NCI-H345 treated with DMSO at 0.1 percent for 48 hours (cell line): ENCODE data around the gene FATE1.

Experiments used
- DNase-seq: peaks from one replicate; lab custom pipeline; 2025; ENCODE audit not compliant: unreplicated experiment; lab: John Stamatoyannopoulos, UW

Gene FATE1

DNA sequence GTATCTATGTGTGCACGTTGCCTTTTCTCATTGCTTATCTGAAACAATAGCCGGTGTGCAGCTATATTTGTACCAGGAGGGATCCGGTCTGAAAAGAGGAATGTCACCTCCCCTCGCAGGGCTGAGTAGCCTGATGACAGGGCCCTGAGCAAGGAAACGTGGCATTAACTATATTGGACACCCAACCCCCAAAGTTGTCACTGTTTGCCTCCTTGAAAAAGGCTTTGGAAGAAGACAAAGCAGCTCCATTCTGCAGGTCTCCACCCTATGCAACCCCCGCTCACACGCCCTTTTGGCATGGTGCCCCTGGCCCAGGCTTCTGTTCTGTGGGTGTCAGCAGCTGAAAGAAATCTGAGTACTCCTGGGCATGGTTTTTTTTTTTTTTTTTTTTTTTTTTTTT is 12.3 kb upstream of the FATE1 start:
- no peak for DNase-seq

DNA sequence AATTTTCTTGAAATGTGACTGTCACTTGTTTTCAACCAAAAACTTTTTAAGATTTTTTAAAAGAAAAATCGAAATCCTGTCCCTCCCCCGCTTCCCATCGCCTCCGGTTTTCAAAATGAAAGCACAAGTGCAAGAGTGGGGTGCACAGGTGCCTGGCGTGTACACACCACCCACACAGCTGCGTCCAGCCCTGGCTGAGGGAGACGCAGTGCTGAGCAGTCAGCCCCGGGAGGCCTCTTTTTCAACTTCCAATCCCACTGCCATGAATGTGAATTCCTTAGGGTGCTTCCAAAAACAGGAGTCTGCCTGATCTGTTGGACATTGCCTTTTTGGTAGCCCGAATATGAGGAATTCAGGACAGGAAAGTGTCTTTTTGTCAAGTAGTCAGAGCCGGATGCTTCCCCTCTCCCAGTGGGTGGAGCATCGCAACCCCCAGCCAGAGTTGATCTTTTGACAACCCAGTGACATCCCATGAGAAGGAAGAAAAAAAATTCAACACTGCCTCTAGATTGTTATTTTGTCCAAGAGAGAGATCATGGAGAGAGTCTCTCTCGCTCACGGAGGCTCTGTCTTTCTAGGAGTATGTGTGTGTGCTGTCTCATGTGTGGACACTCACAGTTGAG is 11.7 kb upstream of the FATE1 start:
- DNase-seq = no peak

DNA sequence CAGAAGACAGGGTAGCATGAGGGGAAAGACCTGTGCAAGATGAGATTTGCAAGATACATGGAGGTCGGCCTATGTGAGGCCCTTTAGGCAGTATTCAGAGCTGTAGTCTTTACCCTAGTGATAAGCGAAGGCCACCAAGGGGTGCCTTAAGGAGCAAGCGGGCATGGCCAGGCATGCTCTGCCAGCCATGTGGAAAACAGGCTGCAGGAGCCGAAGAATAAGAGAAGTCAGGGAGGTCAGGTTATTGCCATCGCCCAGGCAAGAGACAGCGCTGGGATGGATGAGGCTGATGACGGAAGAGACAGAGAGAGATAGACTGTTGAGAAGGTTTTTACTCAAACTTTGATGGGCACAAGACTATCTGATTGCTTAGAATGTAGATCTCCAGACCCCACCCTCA is 7.0 kb upstream of the FATE1 start:
- no peak for DNase-seq

DNA sequence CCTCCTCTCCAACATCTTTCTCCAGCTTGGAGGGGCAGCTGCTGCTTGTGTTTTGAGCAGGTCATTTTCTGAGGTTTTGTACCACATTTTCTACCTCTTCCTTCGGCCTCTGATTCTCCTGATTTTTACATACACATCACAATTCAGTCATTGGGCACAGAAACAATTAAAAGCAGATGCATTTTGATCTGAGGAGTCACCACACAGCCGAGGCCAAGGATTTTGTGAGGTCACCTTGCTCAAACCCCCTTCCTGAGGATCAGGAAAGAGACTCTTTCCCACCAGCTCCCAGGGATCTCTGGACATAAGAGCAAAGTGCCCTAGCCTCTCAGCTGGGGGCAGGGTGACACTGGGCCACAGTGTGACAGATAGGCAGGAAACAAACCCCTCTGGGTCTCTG is 5.4 kb upstream of the FATE1 start:
- DNase-seq = no peak

DNA sequence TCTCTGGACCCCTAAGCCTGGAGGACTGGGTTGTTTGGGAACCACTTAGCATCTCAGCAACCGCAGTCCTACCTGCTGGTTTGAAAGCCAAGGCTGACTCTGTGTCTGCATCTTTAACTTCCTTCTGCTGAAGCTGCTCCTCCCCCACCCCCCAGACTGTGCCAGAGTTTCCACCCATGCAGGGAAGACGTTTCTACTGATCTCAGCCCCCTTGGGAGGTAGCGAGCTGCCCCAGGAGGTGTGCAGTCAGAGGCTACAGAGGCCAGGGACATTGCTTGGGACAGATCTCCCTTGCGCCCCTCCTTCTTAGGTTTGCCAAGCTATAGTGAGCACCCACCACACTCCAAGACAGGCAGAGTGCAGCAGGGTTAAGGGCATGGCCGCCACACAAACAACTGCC is 4.7 kb upstream of the FATE1 start:
- no peak for DNase-seq

DNA sequence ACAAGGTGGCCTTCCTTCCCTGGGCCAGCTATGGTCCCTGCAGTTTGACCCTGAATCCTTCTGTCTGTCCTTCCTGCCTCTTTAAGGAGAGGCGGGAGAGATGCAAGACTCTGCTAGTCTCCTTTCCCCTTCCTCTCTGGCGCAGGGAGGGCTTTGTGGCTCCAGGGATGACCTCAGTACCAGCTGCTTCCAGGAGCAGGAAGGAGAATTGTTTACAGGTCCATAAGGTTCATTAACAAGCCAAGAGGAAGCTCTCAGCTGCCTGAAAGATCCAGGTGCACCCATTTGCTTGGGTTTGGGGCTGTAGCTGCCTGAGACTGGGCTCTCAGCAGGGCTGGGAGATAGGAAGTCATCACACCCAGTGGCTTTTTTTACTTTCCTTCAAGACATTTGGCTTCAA is 4.0 kb upstream of the FATE1 start:
- DNase-seq = no peak

DNA sequence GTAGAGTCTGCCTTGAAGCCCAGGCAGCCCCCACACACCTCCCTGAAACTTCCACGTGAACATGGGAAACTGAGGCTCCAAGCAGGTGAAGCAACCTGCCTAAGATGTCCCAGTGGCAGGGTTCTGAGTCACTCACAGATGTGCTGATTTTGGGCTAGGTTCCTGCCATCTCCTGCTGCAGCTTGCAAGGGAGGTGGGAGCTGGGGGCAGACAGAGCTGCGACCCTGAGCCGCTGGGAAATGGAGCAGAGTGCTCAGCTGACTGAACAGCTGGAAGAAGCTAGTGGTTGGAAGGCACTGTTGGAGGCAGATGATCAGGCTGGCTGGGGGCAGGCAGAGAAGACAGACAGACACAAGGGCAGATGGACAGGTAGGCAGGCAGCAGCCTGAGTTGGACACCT is 3.6 kb upstream of the FATE1 start:
- DNase-seq = no peak

DNA sequence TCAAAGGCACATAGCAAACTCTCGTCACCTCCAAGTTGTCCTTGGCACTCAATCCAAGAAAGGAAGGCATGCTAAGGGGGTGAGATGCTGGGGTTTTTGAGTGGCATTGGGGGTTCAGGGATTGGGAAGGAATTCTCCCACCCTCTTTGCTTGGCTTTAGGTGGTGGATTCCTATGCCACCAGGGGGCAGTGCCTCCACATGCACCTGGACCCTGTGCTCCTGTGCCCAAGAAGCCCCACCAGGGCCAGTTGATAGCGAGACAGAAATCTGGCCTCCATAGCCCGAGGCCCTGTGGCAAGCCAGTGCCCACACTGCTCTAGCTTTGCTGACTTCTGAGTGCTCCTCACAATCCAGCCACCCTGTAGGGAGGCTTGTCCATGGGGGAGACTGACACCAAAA is 2.0 kb upstream of the FATE1 start:
- DNase-seq = no peak

DNA sequence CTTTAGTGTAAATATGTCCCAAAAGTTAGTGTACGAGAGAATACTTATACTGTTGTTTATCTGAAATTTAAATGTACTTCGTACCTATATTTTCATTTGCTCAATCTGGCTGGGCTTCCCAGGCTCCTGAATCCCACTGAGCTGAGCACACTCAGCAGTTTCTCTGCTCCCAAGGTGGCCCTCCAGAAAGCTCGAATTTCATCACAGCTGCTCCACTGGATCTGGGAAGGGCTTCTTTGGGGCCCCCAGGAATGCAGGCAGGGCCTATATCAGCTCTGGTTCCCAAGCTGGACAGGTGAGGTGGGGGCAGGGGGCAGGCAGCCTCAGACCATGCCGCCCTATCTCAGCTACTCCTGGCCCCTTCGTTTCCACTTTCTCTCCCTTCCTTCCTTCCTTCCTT is 1.5 kb upstream of the FATE1 start:
- DNase-seq = no peak

DNA sequence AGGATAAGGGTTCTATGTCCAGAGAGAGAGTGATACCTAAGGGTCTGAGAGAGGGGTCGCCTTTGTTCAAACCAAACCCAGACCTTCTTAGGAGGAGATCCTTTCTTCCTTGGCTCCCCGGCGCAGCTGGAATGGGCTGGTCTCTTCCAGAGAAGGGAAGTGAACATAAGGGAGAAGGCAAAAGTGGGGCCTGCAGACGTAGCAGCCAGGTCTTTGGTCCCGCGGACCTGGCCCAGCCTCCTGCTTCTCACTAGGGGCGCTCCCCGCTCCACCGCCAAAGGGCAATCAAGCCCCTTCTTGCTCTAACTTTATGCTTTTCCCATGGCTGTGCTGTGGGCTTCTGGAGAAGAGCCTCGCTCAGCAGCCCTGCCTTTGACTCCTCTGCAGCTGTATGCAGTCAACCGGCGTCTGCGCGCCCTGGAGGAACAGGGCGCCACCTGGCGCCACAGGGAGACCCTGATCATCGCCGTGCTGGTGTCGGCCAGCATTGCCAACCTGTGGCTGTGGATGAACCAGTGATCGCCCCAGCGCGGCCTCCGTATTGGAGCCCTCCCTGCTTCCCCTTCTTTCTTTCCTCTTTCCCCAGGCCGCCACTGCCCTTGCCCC is 6.5 kb downstream of the FATE1 start:
- no peak for DNase-seq

DNA sequence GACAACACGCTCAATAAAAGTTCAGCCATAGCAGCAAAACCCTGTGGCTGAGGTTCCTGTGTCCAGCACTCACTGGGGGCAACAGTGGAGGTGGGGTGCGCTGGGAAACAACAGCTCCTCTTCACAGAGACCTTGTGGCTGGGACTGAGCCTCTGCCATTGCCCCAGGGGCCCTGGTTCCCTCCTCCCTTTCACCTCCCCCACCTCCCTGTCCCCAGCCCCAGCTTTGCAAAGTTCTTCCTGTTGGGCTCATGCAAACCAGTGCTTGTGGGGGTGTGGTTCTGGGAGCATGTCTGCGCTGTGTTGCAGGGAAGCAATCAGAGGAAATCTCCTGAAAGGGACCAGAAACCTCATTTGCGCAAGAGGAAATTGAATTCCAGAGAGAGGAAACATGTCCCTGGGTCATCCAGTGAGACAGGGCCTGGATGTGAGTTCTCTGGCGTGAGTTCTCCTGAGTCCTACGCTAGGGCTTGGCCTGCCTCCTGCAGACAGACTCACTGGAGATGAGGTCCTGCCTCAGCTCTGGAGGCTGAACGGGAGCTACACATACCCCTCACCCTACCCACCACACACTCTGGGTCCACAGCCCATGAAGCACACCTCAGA is 7.4 kb downstream of the FATE1 start:
- DNase-seq = no peak

DNA sequence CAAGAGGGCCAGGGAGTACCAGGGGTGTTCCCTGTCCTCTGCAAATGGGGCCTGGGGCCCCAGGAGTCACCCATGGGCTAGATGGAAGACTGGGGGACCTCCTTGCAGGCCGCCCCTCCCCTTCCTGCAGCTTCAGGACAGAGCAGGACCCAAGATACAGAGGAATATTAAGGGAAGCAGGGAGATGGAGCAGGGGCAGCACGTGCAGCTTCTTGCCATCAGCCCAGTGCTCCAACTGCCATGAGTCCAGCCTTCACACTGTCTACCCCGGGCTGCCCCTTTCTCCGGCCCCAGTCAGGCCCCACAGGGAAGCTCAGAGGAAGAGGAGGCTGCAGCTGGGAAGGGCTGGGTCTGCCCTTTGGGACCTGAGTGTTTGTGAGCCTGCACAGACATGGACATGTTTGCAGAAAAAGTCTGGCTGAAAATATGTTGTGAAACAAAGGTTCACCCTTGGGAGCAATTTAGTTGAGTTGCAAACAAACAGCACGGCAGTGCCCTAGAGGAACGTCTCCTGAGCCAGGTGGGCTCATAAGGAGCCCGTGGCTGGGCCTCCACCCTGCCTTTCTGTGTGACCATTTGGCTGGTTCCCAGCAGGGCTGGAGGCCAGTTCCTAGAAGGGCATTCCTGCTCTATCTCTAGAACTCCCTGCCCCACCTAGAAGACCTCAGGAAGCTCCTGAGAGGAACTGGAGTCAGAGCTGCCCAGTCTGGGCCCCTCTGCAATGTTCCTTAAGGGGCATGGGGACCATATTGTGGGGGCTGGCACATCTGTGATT is 8.9 kb downstream of the FATE1 start:
- DNase-seq = no peak

DNA sequence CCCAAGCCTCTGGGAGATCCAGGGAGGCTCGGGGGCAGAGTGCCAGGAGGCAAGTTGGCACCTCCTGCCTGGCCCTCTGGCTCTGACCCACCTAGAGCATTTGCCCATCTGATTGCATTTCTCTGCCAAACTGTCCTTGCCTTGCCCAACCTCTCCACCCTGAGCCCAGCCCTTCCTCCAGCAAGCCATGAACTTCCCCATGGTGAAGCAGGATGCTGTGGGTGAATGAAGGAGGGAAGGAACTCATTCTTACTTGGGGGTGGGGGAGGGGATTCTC is 9.4 kb downstream of the FATE1 start:
- DNase-seq = no peak

DNA sequence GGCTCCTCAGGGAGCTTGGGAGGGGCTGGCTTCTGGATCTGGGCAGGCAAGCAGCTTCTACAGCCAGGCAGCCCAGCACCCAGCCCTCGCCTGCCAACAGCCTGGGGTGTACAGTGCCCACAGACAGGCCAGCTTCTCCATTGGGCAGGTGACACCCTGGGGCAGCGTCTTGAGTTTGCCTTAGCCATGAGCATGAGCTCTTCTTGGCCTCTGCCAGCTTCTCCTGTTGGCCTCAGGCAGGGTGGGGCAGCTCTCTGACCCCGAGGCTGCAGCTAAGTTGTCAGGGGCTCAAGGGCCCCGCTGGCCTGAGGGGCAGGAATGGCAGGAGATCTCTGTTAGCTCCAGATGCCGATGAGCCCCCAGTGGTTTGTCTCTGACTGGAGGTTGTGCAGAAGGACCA is 10.9 kb downstream of the FATE1 start:
- DNase-seq = no peak

DNA sequence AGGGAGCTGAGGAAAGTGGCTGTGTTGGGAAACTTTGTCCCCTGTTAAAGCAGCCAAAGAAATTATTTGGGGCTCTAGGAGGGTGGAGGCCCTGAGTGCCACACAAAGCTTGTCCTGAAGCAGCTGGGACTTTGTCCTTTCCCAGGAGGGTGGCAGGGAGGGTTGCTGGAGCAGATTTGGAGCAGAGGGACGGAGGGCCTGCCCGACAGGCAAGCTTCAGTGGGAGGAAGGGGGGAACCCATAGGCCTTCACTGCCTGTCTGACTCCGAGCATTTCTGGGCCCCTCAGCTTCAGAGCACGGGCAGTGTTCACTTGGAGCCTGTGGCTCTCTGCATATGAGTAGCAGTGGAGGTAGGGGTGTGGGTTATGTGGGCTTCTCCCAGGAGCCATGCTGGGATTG is 11.5 kb downstream of the FATE1 start:
- DNase-seq = no peak

DNA sequence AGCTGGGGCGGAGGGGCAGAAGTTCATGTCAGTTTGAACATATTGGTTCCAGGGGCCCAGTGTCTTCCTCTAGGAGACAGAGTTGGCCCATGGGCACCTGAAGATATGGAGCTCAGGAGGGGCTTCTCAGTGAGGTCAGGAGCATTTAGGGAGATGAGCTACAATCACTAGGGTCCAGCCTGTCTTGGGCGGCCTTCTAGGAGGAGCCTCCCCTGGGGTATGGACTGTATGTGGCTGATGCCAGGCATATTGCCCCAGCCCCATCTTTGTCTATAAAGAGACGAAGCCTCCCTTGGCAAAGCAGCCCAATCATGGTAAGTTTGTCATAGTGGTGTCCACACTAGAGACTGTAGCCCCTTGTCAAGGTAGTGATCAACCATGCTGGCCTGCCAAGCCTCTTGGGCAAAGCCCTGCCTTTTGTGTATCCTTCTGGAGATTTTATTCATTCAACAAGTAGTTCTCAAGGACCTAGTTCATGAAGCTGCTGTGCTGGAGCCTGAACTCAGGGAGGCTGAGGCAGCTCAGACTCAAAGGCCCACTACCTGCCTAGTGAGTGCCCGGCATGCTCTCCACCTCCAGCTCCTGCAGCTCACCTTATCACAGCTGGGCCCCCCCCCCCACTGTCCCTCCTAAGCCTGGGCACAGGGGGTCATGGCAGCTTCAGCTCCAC is 13.4 kb downstream of the FATE1 start:
- no peak for DNase-seq

DNA sequence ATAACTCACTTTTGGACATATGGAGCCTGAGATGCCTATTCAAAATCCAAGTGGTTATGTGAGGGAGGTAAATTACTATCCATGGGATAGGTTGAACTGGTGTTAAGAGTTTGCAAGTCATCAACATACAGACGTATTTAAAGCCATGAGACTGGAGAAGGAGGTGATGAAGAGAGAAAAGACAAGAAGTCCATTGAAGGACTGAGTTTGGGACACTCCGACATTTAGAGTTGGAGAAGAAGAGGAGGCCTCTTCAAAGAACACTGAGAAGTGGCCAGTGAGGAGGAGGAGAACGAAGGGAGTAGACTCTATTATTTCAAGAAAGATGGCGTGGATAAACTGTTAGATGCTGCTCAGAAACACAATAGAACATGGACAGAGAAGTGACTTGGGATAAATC is 18.6 kb downstream of the FATE1 start, which contains the start of gene CNGA2:
CNGA2 (plus strand) TSS at position 301 of the 400 bp plus-strand sequence. CDS start 3,738 bp downstream, outside the sequence.
- no peak for DNase-seq

DNA sequence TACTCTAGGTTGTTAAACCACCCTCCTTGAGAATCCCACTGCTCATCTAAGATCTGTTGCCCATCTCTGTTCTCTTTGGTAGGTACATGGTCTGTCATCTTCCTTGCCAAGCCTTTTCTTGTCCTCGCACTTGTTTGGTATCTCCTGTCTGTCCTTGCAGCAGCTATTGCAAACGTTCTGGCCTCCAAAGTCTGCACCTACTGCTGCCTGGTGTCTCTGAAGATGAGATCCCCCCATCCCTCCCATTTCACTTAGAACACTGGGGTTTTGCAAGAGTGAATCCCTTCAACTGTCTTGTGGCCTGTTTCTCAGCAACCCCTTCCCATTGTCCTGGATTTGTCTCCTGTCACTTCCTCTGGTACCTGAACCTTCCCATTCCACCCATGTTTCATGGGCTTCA is 19.4 kb downstream of the FATE1 start:
- no peak for DNase-seq

DNA sequence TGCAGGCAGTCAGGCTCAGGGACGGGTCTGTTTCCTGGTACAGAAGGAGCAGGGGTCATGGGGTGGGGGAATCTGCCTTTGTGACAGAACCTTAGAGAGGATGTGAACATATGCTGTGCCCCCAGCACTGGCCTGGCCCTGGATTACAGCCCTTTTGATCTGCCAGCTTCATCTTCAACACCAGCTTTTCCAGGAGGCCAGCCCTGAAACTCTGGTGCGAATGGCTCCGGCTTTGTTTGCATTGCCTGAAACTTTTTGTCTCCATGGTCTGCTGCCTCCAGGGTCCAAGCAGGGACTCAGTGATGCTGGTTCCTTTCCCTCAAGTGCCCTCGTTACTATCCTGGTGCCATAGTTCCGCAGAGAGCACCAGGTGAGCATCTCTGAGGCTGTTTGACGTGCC is 20.9 kb downstream of the FATE1 start:
- no peak for DNase-seq

DNA sequence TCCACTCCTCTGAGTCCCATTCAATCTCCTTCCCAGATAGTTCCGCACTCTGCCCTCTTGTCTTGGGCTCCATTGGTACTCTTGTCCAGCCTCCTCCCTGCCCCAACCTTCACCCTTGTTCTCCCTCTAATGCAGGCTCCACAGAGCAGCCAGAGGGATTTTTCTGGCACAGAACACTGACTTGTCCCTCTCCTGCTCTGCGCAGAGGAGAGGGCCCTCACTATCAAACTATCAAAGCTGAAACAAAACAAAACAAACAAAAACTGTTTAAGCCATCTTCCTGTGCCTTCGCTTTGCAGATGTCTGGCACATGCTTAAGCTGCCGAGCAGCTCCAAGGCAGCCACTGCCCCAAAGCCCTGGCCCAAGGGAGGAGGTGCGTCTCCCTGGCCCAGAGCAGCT is 21.7 kb downstream of the FATE1 start:
- no peak for DNase-seq

DNA sequence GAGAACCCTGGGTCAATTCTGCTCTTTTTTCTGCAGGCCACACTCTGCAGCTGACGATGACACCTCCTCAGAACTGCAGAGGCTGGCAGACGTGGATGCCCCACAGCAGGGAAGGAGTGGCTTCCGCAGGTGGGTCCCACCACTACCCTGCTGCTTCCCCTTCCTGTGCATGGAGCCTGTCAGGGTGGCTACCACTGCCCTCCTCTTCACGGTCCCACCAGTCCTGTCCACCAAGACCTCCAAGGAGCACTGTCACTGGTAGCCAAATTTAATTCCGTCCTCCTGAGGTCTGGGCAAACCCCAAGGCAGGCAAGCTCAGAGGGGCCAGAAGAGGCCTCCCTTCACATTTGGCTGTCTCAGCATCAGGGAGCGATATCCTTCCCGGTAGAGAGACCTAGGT is 22.9 kb downstream of the FATE1 start:
- DNase-seq = no peak

DNA sequence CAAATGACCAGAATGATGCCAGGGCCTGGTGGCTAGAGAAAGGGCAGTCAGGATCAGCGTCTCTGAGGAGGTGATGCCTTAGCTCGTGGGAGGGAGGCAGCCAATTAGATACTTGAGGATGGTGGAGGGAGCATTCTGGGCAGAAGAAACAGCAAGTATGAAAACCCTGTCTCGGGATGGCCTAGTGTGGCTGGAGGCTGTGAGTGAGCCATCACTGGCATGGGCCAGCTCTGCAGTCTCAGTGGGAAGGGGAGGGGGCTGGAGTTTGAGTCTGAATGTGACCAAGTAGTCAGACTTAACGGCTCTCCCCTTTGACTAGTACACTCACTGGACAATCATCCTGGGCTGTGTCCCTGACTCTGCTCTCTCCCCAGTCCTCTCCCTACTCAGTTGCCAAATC is 25.8 kb downstream of the FATE1 start:
- no peak for DNase-seq
